ENCODE data around the gene MRPL23. TPM values are rescaled to one million over a fixed set of nuclear protein-coding genes. Genes with fewer than 3 reads are reported as not detected.

Gene MRPL23
- total RNA-seq, 1 experiment from 2014 or later, result 76.3 TPM

DNA sequence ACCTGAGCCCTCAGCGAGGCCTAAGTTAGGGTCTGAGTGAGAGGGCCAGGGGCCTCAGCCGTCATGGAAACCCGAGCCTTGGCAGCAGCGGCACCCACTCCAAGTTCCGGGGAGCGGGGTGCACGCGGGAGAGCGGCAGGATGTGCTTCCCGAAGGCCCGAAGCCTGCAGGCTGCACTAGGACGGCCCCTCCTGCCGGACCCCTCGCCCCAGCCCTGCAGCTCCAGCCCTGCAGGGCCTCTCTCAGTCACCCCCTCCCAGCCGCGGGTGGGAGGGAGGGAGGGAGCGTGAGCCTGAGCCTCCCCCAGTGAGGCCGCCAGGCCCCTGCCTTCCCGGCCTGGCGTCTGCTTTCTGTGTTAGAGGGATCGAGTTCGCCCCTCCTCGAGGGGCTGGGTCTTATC is 22.6 kb downstream of the MRPL23 start:
- Histone ChIP-seq H3K4me1 (replicated peaks; ENCODE audit: insufficient read depth) (no peaks in the 10 kb centered on the region), H3K27me3 (ENCODE audit: insufficient read depth, low read depth) (no peaks in the 10 kb centered on the region), H3K36me3 (ENCODE audit: low read depth) (no peaks in the 10 kb centered on the region), H2AFZ (no peak overlapping the region), H3F3A (ENCODE audit: insufficient read depth, low read depth) (no peaks in the 10 kb centered on the region), H3K9me3 (ENCODE audit: insufficient read depth, low read depth) (no peaks in the 10 kb centered on the region), H3K9me2 (ENCODE audit: insufficient read depth) (no peaks in the 10 kb centered on the region), H4K20me1 (ENCODE audit: insufficient read depth) (no peaks in the 10 kb centered on the region), H3K4me3 (no peak overlapping the region), H3K79me2 (ENCODE audit: low read depth) (no peaks in the 10 kb centered on the region), H3K4me2 (no peak overlapping the region), H3K27ac (no peak overlapping the region)
- no TSS peak for BruUV-seq (replicated peaks)
- DNase-seq, result no peak
- TF ChIP-seq EZH2 (IDR thresholded peaks at IDR 0.05; ENCODE audit: low read depth), result no peak
- no peak for TF ChIP-seq CTCF (conservative IDR thresholded peaks at IDR 0.05)
- intact Hi-C loops (cut with micrococcal nuclease; ENCODE audit: unreplicated experiment), result no loop called here
- CTCF ChIA-PET, result interaction anchor here (0.7 kb wide), 1 partner anchor 67 kb away, joined by 4 read pairs; no protein-coding TSS in a partner anchor
- POLR2A ChIA-PET (ENCODE audit: unreplicated experiment), result interaction anchor here (0.5 kb wide), 1 partner anchor 17 kb away, joined by 4 read pairs; no protein-coding TSS in a partner anchor

DNA sequence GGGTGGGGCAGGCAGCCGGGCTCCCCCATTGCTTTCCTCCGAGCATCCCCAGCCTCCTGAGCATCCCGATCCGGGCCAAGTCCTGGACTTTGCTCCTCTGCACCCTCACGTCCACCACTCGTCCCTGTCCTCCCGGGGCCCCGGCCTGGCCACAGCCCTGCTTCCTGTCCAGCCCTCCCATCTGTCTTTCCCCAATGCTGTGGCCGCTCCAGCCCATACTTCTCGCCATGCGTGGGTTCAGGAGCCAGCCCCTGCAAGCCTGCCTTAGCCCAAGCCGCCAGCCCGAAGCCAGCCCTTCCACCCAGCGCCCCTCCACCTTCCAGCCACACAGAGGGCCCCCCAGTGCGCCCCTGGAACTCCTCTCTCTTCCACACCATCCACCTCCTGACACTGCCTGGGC is 23.8 kb downstream of the MRPL23 start:
- Histone ChIP-seq H3K36me3 (ENCODE audit: low read depth) (no peaks in the 10 kb centered on the region), H4K20me1 (ENCODE audit: insufficient read depth) (no peaks in the 10 kb centered on the region), H3K79me2 (ENCODE audit: low read depth) (no peaks in the 10 kb centered on the region), H3K9me3 (ENCODE audit: insufficient read depth, low read depth) (no peaks in the 10 kb centered on the region), H3F3A (ENCODE audit: insufficient read depth, low read depth) (no peaks in the 10 kb centered on the region), H3K27ac (no peak overlapping the region), H2AFZ (no peak overlapping the region), H3K4me2 (no peak overlapping the region), H3K4me3 (no peak overlapping the region), H3K4me1 (replicated peaks; ENCODE audit: insufficient read depth) (no peaks in the 10 kb centered on the region), H3K9me2 (ENCODE audit: insufficient read depth) (no peaks in the 10 kb centered on the region), H3K27me3 (ENCODE audit: insufficient read depth, low read depth) (no peaks in the 10 kb centered on the region)
- CTCF ChIA-PET, result no interaction called here
- TF ChIP-seq EZH2 (IDR thresholded peaks at IDR 0.05; ENCODE audit: low read depth) (no peak), CTCF (conservative IDR thresholded peaks at IDR 0.05) (no peak)
- no TSS peak for BruUV-seq (replicated peaks)
- no peak for DNase-seq
- intact Hi-C loops (cut with micrococcal nuclease; ENCODE audit: unreplicated experiment), result no loop called here
- POLR2A ChIA-PET (ENCODE audit: unreplicated experiment), result no interaction called here

- no peak overlapping the region for H3K27ac ChIP-seq
- intact Hi-C loops (cut with micrococcal nuclease; ENCODE audit: unreplicated experiment), result no loop called here
- no peaks in the 10 kb centered on the region for H3K9me2 ChIP-seq (ENCODE audit: insufficient read depth)
- TF ChIP-seq EZH2 (IDR thresholded peaks at IDR 0.05; ENCODE audit: low read depth) (no peak), CTCF (conservative IDR thresholded peaks at IDR 0.05) (no peak)
- H3F3A ChIP-seq (ENCODE audit: insufficient read depth, low read depth), result no peaks in the 10 kb centered on the region
- POLR2A ChIA-PET (ENCODE audit: unreplicated experiment), result no interaction called here
- no peak for DNase-seq
- H4K20me1 ChIP-seq (ENCODE audit: insufficient read depth), result no peaks in the 10 kb centered on the region
- H3K4me1 ChIP-seq (replicated peaks; ENCODE audit: insufficient read depth), result no peaks in the 10 kb centered on the region
- H3K4me3 ChIP-seq, result no peak overlapping the region
- no TSS peak for BruUV-seq (replicated peaks)
- CTCF ChIA-PET, result no interaction called here
- no peaks in the 10 kb centered on the region for H3K36me3 ChIP-seq (ENCODE audit: low read depth)
- no peak overlapping the region for H2AFZ ChIP-seq
- H3K9me3 ChIP-seq (ENCODE audit: insufficient read depth, low read depth), result no peaks in the 10 kb centered on the region
- H3K4me2 ChIP-seq, result no peak overlapping the region
- no peaks in the 10 kb centered on the region for H3K79me2 ChIP-seq (ENCODE audit: low read depth)
- no peaks in the 10 kb centered on the region for H3K27me3 ChIP-seq (ENCODE audit: insufficient read depth, low read depth)
These were observed 28.1 kb downstream of the MRPL23 start for GRCh38 chr11:1975185-1975584.
